ENCODE results near the gene GHR.

DNA sequence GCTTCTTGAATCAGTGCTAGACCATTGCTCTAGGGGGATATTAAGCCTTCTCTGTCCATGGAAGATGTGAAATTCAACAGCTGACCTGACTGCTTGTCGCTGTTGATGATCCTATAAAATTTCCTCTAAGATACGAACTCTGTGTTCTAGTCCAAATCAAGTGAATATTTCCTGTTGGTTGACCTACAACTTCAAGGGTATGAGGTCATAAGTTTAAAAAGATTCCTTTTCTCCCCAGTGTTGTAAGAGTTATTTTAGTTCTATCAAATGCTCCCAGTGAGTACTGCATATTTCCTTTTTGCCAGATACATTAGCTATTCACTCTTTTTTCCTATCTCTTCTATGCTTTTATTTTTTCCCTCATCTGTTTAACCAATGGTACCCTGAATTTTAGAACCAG lies 230.5 kb downstream of the GHR start:
- TF ChIP-seq, protein P1, sequence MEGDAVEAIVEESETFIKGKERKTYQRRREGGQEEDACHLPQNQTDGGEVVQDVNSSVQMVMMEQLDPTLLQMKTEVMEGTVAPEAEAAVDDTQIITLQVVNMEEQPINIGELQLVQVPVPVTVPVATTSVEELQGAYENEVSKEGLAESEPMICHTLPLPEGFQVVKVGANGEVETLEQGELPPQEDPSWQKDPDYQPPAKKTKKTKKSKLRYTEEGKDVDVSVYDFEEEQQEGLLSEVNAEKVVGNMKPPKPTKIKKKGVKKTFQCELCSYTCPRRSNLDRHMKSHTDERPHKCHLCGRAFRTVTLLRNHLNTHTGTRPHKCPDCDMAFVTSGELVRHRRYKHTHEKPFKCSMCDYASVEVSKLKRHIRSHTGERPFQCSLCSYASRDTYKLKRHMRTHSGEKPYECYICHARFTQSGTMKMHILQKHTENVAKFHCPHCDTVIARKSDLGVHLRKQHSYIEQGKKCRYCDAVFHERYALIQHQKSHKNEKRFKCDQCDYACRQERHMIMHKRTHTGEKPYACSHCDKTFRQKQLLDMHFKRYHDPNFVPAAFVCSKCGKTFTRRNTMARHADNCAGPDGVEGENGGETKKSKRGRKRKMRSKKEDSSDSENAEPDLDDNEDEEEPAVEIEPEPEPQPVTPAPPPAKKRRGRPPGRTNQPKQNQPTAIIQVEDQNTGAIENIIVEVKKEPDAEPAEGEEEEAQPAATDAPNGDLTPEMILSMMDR (conservative IDR thresholded peaks at IDR 0.05 in 1 of 2, IDR thresholded peaks at IDR 0.05 in 1 of 2; ENCODE audit: extremely low read depth in 1 of 2, insufficient read depth in 1 of 2, low read depth in 1 of 2, low read length in 2 of 2) = no peak
- TF ChIP-seq EZH2 (IDR thresholded peaks at IDR 0.05; ENCODE audit: borderline replicate concordance, low read length) = no peak

Data from mammary epithelial cell (primary cell).